ENCODE measurements around the gene MTRF1.

DNA sequence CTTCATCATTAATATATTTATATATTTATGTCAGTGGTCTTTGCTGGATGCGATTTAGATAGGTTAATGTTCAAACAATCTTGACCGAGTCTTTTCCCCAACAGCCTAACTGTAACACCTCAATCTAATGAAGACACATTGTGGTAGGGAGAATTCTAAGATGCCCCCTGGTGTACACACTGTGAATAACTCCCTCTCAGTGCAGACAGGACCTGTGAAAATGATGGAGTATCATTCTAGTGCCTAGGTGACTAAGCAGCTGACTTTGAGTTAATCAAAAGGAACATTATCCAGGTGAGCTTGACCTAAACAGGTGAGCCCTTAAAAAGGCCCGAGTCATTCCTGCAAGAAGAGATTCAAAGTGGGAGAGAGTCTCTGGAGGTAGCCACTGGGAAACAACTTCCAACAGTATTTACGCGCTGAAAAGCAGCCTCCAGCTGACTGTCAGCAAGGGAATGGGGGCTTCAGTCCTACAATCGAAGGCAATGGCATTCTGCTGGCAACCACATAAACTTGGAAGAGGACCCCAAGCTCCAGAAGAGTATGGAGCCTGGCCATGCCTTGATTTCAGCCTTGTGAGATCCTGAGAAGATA is 41.0 kb downstream of the MTRF1 start:
- TF ChIP-seq, protein P1, sequence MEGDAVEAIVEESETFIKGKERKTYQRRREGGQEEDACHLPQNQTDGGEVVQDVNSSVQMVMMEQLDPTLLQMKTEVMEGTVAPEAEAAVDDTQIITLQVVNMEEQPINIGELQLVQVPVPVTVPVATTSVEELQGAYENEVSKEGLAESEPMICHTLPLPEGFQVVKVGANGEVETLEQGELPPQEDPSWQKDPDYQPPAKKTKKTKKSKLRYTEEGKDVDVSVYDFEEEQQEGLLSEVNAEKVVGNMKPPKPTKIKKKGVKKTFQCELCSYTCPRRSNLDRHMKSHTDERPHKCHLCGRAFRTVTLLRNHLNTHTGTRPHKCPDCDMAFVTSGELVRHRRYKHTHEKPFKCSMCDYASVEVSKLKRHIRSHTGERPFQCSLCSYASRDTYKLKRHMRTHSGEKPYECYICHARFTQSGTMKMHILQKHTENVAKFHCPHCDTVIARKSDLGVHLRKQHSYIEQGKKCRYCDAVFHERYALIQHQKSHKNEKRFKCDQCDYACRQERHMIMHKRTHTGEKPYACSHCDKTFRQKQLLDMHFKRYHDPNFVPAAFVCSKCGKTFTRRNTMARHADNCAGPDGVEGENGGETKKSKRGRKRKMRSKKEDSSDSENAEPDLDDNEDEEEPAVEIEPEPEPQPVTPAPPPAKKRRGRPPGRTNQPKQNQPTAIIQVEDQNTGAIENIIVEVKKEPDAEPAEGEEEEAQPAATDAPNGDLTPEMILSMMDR (tag by site-specific recombination; IDR thresholded peaks at IDR 0.05) = no peak
- no peak for TF ChIP-seq ZNF274 (IDR thresholded peaks at IDR 0.05; ENCODE audit: low read length)
- no peak for TF ChIP-seq ZNF274 (tag by site-specific recombination; IDR thresholded peaks at IDR 0.05; ENCODE audit: borderline replicate concordance)
- TF ChIP-seq, protein P2, sequence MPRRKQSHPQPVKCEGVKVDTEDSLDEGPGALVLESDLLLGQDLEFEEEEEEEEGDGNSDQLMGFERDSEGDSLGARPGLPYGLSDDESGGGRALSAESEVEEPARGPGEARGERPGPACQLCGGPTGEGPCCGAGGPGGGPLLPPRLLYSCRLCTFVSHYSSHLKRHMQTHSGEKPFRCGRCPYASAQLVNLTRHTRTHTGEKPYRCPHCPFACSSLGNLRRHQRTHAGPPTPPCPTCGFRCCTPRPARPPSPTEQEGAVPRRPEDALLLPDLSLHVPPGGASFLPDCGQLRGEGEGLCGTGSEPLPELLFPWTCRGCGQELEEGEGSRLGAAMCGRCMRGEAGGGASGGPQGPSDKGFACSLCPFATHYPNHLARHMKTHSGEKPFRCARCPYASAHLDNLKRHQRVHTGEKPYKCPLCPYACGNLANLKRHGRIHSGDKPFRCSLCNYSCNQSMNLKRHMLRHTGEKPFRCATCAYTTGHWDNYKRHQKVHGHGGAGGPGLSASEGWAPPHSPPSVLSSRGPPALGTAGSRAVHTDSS (tag by site-specific recombination; IDR thresholded peaks at IDR 0.05) = no peak
- TF ChIP-seq SP3 (tag by site-specific recombination; IDR thresholded peaks at IDR 0.05) = no peak
- TF ChIP-seq HOXC10 (CRISPR knock-in tag; IDR thresholded peaks at IDR 0.05) = no peak
- no peak for TF ChIP-seq KLF7 (tag by site-specific recombination; IDR thresholded peaks at IDR 0.05; ENCODE audit: borderline replicate concordance)
- TF ChIP-seq, protein P3, sequence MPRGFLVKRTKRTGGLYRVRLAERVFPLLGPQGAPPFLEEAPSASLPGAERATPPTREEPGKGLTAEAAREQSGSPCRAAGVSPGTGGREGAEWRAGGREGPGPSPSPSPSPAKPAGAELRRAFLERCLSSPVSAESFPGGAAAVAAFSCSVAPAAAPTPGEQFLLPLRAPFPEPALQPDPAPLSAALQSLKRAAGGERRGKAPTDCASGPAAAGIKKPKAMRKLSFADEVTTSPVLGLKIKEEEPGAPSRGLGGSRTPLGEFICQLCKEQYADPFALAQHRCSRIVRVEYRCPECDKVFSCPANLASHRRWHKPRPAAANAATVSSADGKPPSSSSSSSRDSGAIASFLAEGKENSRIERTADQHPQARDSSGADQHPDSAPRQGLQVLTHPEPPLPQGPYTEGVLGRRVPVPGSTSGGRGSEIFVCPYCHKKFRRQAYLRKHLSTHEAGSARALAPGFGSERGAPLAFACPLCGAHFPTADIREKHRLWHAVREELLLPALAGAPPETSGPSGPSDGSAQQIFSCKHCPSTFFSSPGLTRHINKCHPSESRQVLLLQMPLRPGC (tag by site-specific recombination; IDR thresholded peaks at IDR 0.05) = no peak
- no peak for TF ChIP-seq KLF16 (tag by site-specific recombination; IDR thresholded peaks at IDR 0.05)
- TF ChIP-seq TCF7L2 (IDR thresholded peaks at IDR 0.05; ENCODE audit: borderline replicate concordance, low read depth, low read length) = no peak
- no peak for TF ChIP-seq ZNF302 (tag by site-specific recombination; IDR thresholded peaks at IDR 0.05; ENCODE audit: low read depth)
- TF ChIP-seq, protein P4, sequence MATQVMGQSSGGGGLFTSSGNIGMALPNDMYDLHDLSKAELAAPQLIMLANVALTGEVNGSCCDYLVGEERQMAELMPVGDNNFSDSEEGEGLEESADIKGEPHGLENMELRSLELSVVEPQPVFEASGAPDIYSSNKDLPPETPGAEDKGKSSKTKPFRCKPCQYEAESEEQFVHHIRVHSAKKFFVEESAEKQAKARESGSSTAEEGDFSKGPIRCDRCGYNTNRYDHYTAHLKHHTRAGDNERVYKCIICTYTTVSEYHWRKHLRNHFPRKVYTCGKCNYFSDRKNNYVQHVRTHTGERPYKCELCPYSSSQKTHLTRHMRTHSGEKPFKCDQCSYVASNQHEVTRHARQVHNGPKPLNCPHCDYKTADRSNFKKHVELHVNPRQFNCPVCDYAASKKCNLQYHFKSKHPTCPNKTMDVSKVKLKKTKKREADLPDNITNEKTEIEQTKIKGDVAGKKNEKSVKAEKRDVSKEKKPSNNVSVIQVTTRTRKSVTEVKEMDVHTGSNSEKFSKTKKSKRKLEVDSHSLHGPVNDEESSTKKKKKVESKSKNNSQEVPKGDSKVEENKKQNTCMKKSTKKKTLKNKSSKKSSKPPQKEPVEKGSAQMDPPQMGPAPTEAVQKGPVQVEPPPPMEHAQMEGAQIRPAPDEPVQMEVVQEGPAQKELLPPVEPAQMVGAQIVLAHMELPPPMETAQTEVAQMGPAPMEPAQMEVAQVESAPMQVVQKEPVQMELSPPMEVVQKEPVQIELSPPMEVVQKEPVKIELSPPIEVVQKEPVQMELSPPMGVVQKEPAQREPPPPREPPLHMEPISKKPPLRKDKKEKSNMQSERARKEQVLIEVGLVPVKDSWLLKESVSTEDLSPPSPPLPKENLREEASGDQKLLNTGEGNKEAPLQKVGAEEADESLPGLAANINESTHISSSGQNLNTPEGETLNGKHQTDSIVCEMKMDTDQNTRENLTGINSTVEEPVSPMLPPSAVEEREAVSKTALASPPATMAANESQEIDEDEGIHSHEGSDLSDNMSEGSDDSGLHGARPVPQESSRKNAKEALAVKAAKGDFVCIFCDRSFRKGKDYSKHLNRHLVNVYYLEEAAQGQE (tag by site-specific recombination; IDR thresholded peaks at IDR 0.05) = no peak
- TF ChIP-seq MYNN (tag by site-specific recombination; IDR thresholded peaks at IDR 0.05; ENCODE audit: borderline replicate concordance) = no peak
- TF ChIP-seq, protein P5, sequence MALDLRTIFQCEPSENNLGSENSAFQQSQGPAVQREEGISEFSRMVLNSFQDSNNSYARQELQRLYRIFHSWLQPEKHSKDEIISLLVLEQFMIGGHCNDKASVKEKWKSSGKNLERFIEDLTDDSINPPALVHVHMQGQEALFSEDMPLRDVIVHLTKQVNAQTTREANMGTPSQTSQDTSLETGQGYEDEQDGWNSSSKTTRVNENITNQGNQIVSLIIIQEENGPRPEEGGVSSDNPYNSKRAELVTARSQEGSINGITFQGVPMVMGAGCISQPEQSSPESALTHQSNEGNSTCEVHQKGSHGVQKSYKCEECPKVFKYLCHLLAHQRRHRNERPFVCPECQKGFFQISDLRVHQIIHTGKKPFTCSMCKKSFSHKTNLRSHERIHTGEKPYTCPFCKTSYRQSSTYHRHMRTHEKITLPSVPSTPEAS (tag by site-specific recombination; IDR thresholded peaks at IDR 0.05) = no peak

Data from HEK293 (cell line).